ENCODE results near the gene ZNF410. TPM values are rescaled to one million over a fixed set of nuclear protein-coding genes. Genes with fewer than 3 reads are reported as not detected.

ZNF410 gene
- total and polyA plus RNA-seq, 2 of the 8 experiments (the other 6 are each of a cell fraction or from before 2014, with no cell fraction given) = 11.2 to 18.9 TPM

Small RNAs within 50 kb of the gene (small RNA-seq; reads per million reads assigned to genes)
- gene AC005520.4 (ENCODE audit: insufficient read depth) = not detected
- gene RF00019 (ENCODE audit: insufficient read depth) = not detected

Other genes starting within 250 kb of the ZNF410 start
- gene DNAL1, start 241.9 kb upstream of the ZNF410 start, total RNA-seq (2021; fragmentation: NEBNext Ultra II Directional; extraction: Animal tissue kit (Norgen Biotek cat#: 25700)) = 16.8 and 17.2 TPM in 2 replicates
- 2.0 and 2.8 TPM in 2 replicates for gene DNAL1, start 241.9 kb upstream of the ZNF410 start, polyA plus RNA-seq (2011; rRNA removed)
- 52.7 and 55.1 TPM in 2 replicates for gene PNMA1, start 172.5 kb upstream of the ZNF410 start, total RNA-seq (2021; fragmentation: NEBNext Ultra II Directional; extraction: Animal tissue kit (Norgen Biotek cat#: 25700))
- gene PNMA1, start 172.5 kb upstream of the ZNF410 start, polyA plus RNA-seq (2011; rRNA removed) = 15.8 and 23.3 TPM in 2 replicates
- gene PTGR2, start 35.0 kb upstream of the ZNF410 start, total RNA-seq (2021; fragmentation: NEBNext Ultra II Directional; extraction: Animal tissue kit (Norgen Biotek cat#: 25700)) = 14.0 and 17.5 TPM in 2 replicates
- gene PTGR2, start 35.0 kb upstream of the ZNF410 start, polyA plus RNA-seq (2011; rRNA removed) = 3.1 and 6.0 TPM in 2 replicates
- gene FAM161B, start 63.2 kb downstream of the ZNF410 start, total RNA-seq (2021; fragmentation: NEBNext Ultra II Directional; extraction: Animal tissue kit (Norgen Biotek cat#: 25700)) = 0.21 and 0.32 TPM in 2 replicates
- gene FAM161B, start 63.2 kb downstream of the ZNF410 start, polyA plus RNA-seq (2011; rRNA removed) = 0.09 and 0.14 TPM in 2 replicates
- gene COQ6, start 63.4 kb downstream of the ZNF410 start, total RNA-seq (2021; fragmentation: NEBNext Ultra II Directional; extraction: Animal tissue kit (Norgen Biotek cat#: 25700)) = 8.8 and 9.5 TPM in 2 replicates
- 13.1 and 15.5 TPM in 2 replicates for gene COQ6, start 63.4 kb downstream of the ZNF410 start, polyA plus RNA-seq (2011; rRNA removed)
- 4.8 and 6.5 TPM in 2 replicates for gene ENTPD5, start 132.4 kb downstream of the ZNF410 start, total RNA-seq (2021; fragmentation: NEBNext Ultra II Directional; extraction: Animal tissue kit (Norgen Biotek cat#: 25700))
- 3.5 and 5.0 TPM in 2 replicates for gene ENTPD5, start 132.4 kb downstream of the ZNF410 start, polyA plus RNA-seq (2011; rRNA removed)
- gene BBOF1, start 132.5 kb downstream of the ZNF410 start, total RNA-seq (2021; fragmentation: NEBNext Ultra II Directional; extraction: Animal tissue kit (Norgen Biotek cat#: 25700)) = 0.42 and 0.60 TPM in 2 replicates
- 0.13 and 0.26 TPM in 2 replicates for gene BBOF1, start 132.5 kb downstream of the ZNF410 start, polyA plus RNA-seq (2011; rRNA removed)
- 28.0 and 28.7 TPM in 2 replicates for gene ALDH6A1, start 197.6 kb downstream of the ZNF410 start, total RNA-seq (2021; fragmentation: NEBNext Ultra II Directional; extraction: Animal tissue kit (Norgen Biotek cat#: 25700))
- 10.5 and 12.1 TPM in 2 replicates for gene ALDH6A1, start 197.6 kb downstream of the ZNF410 start, polyA plus RNA-seq (2011; rRNA removed)
- gene LIN52, start 198.1 kb downstream of the ZNF410 start, total RNA-seq (2021; fragmentation: NEBNext Ultra II Directional; extraction: Animal tissue kit (Norgen Biotek cat#: 25700)) = 11.3 and 11.6 TPM in 2 replicates
- gene LIN52, start 198.1 kb downstream of the ZNF410 start, polyA plus RNA-seq (2011; rRNA removed) = 4.7 and 6.8 TPM in 2 replicates

Measured in H1 (cell line).